8988T (cell line): ENCODE data around the gene MAP4K2.
"Not testable (repeated sequence)": the region's sequence is repeated elsewhere in the genome, so short reads cannot be mapped to it uniquely, and the experiment has no call there.

ENCODE experiments used
- DNase-seq: peaks from one replicate; pipeline ENCODE4 v3.0.0; 2011

The MAP4K2 gene

GRCh38 chr11:64803158-64803845 lies at the start of gene MAP4K2:
Gene MAP4K2, minus strand, starts transcription at chr11:64803214. Its CDS starts 65 bp downstream, at chr11:64803149.
- peak; percentile 99 for DNase-seq

GRCh38 chr11:64851831-64852351 lies 48.9 kb upstream of the MAP4K2 start:
- DNase-seq, result no peak

- DNase-seq, result no peak
These were observed 48.1 kb upstream of the MAP4K2 start for GRCh38 chr11:64850979-64851567.

- DNase-seq, result no peak
These were observed 46.8 kb upstream of the MAP4K2 start for GRCh38 chr11:64849598-64850356.

GRCh38 chr11:64848826-64849597 lies 46.0 kb upstream of the MAP4K2 start:
- no peak for DNase-seq

- no peak for DNase-seq
These were observed 45.3 kb upstream of the MAP4K2 start for GRCh38 chr11:64848214-64848825.

- DNase-seq, result peak; percentile 99
These were observed 44.1 kb upstream of the MAP4K2 start for GRCh38 chr11:64846998-64847666.

- not testable (repeated sequence) for DNase-seq
These were observed 42.7 kb upstream of the MAP4K2 start for GRCh38 chr11:64845776-64846129.

GRCh38 chr11:64845129-64845775 lies 42.2 kb upstream of the MAP4K2 start:
- no peak for DNase-seq

- DNase-seq, result peak; percentile 98
These were observed 41.5 kb upstream of the MAP4K2 start, which contains the start of gene CDC42BPG for GRCh38 chr11:64844330-64845128. Gene CDC42BPG, minus strand, starts transcription at chr11:64844653. Its CDS starts 84 bp downstream, at chr11:64844569.

- DNase-seq, result no peak
These were observed 40.8 kb upstream of the MAP4K2 start for GRCh38 chr11:64843686-64844329.

- peak; percentile 98 for DNase-seq
These were observed 40.1 kb upstream of the MAP4K2 start for GRCh38 chr11:64842851-64843685.

- DNase-seq, result no peak
These were observed 39.3 kb upstream of the MAP4K2 start for GRCh38 chr11:64842366-64842759.

- no peak for DNase-seq
These were observed 38.8 kb upstream of the MAP4K2 start for GRCh38 chr11:64841592-64842365.

- DNase-seq, result no peak
These were observed 37.1 kb upstream of the MAP4K2 start for GRCh38 chr11:64839887-64840782.

- DNase-seq, result no peak
These were observed 36.3 kb upstream of the MAP4K2 start for GRCh38 chr11:64839335-64839734.
